HEK293 (cell line): ENCODE results near the gene GATAD2A.

ENCODE experiments used
- CTCF ChIA-PET: fragments of 350-600 bp; formaldehyde crosslinking; extraction: SDS; loops from one replicate; lab custom pipeline; 2021; ENCODE audit warnings: antibody characterized with exemption; lab: Yijun Ruan, JAX
- POLR2A ChIA-PET: fragments of 300-600 bp; formaldehyde crosslinking; extraction: SDS; loops from one replicate; lab custom pipeline; 2020; ENCODE audit warnings: antibody characterized with exemption, inconsistent platforms; lab: Yijun Ruan, JAX
- H3K27ac ChIP-seq: fragments of 200-500 bp; sonication (Bioruptor generic); 2 replicates; pipeline ENCODE4 v1.5.1; 2014; ENCODE audit warnings: low read depth, low read length, control low read depth, inconsistent platforms; ENCODE audit errors: extremely low read depth
- H3K36me3 ChIP-seq, 2 experiments: fragments of 200-500 bp in 1 of 2; sonication (Bioruptor generic) in 1 of 2; 1 replicate in 1 of 2; 2 replicates in 1 of 2; pipeline ENCODE4 v1.5.1; 2014 to 2017; ENCODE audit warnings: inconsistent platforms in 2 of 2, low read length in 2 of 2; ENCODE audit not compliant: control insufficient read depth in 2 of 2, insufficient read depth in 1 of 2
- H3K4me1 ChIP-seq: fragments of 200-500 bp; sonication (Bioruptor generic); 2 replicates; pipeline ENCODE4 v1.5.1; 2014; ENCODE audit warnings: mild to moderate bottlenecking, low read length, inconsistent platforms; ENCODE audit not compliant: control insufficient read depth, insufficient read depth
- H3K4me3 ChIP-seq: 2 replicates; pipeline ENCODE4 v1.5.1; 2011; ENCODE audit warnings: low read depth, mild to moderate bottlenecking, control low read depth, low read length, moderate library complexity
- H3K9me3 ChIP-seq: fragments of 200-500 bp; sonication (Bioruptor generic); 2 replicates; pipeline ENCODE4 v1.5.1; 2014; ENCODE audit warnings: low read depth, low read length, inconsistent platforms; ENCODE audit not compliant: control insufficient read depth, insufficient read depth
- OVOL3 ChIP-seq: fragments of 450-650 bp; formaldehyde crosslinking; IDR thresholded peaks from 2 replicates; pipeline ENCODE4 v1.5.1; 2016; ENCODE audit warnings: missing biosample characterization, missing genetic modification characterization
- ZBTB17 ChIP-seq: fragments of 450-650 bp; formaldehyde crosslinking; IDR thresholded peaks from 2 replicates; pipeline ENCODE4 v1.5.1; 2016; ENCODE audit warnings: missing biosample characterization, missing genetic modification characterization
- ZFP3 ChIP-seq: fragments of 450-650 bp; formaldehyde crosslinking; IDR thresholded peaks from 2 replicates; pipeline ENCODE4 v1.5.1; 2016; ENCODE audit warnings: low read depth, missing biosample characterization, missing genetic modification characterization
- ZFP37 ChIP-seq: fragments of 450-650 bp; formaldehyde crosslinking; IDR thresholded peaks from 2 replicates; pipeline ENCODE4 v1.5.1; 2016; ENCODE audit warnings: missing biosample characterization, missing genetic modification characterization
- ZFP69B ChIP-seq: fragments of 450-650 bp; formaldehyde crosslinking; IDR thresholded peaks from 2 replicates; pipeline ENCODE4 v1.5.1; 2016; ENCODE audit warnings: missing biosample characterization, missing genetic modification characterization
- ZNF10 ChIP-seq: fragments of 450-650 bp; formaldehyde crosslinking; IDR thresholded peaks from 2 replicates; pipeline ENCODE4 v1.5.1; 2017; ENCODE audit warnings: missing biosample characterization, missing genetic modification characterization
- ZNF112 ChIP-seq: fragments of 450-650 bp; formaldehyde crosslinking; IDR thresholded peaks from 2 replicates; pipeline ENCODE4 v1.5.0; 2017; ENCODE audit warnings: missing biosample characterization, missing genetic modification characterization
- ZNF146 ChIP-seq: fragments of 450-650 bp; formaldehyde crosslinking; IDR thresholded peaks from 2 replicates; pipeline ENCODE4 v1.5.1; 2016; ENCODE audit warnings: missing biosample characterization, missing genetic modification characterization
- ZNF174 ChIP-seq: fragments of 450-650 bp; formaldehyde crosslinking; IDR thresholded peaks from 2 replicates; pipeline ENCODE4 v1.5.0; 2017; ENCODE audit warnings: missing biosample characterization, mild to moderate bottlenecking, missing genetic modification characterization
- ZNF19 ChIP-seq: fragments of 450-650 bp; formaldehyde crosslinking; IDR thresholded peaks from 2 replicates; pipeline ENCODE4; 2016; ENCODE audit warnings: missing biosample characterization, missing genetic modification characterization, low read depth
- ZNF350 ChIP-seq: fragments of 450-650 bp; formaldehyde crosslinking; IDR thresholded peaks from 2 replicates; pipeline ENCODE4 v1.5.0; 2017; ENCODE audit warnings: missing biosample characterization, mild to moderate bottlenecking, missing genetic modification characterization
- ZNF354C ChIP-seq: fragments of 450-650 bp; formaldehyde crosslinking; IDR thresholded peaks from 2 replicates; pipeline ENCODE4 v1.5.1; 2016; ENCODE audit warnings: missing biosample characterization, missing genetic modification characterization, low read depth, borderline replicate concordance
- ZNF391 ChIP-seq: fragments of 450-650 bp; formaldehyde crosslinking; IDR thresholded peaks from 2 replicates; pipeline ENCODE4 v1.5.1; 2016; ENCODE audit warnings: low read depth, missing biosample characterization, missing genetic modification characterization, borderline replicate concordance
- ZNF658 ChIP-seq: fragments of 450-650 bp; formaldehyde crosslinking; IDR thresholded peaks from 2 replicates; pipeline ENCODE4; 2016; ENCODE audit warnings: missing biosample characterization, missing genetic modification characterization
- ZNF747 ChIP-seq: fragments of 450-650 bp; formaldehyde crosslinking; IDR thresholded peaks from 2 replicates; pipeline ENCODE4 v1.5.1; 2016; ENCODE audit warnings: missing biosample characterization, missing genetic modification characterization
- ZNF768 ChIP-seq: fragments of 450-650 bp; formaldehyde crosslinking; IDR thresholded peaks from 2 replicates; pipeline ENCODE4 v1.5.1; 2018; ENCODE audit warnings: missing biosample characterization, mild to moderate bottlenecking, missing genetic modification characterization
- TF ChIP-seq, protein P1 (sequence below): fragments of 450-650 bp; formaldehyde crosslinking; conservative IDR thresholded peaks from 2 replicates; pipeline ENCODE4 v1.5.1; 2016; ENCODE audit warnings: low read depth, missing biosample characterization, missing genetic modification characterization
- TF ChIP-seq, protein P2 (sequence below): fragments of 450-650 bp; formaldehyde crosslinking; IDR thresholded peaks from 2 replicates; pipeline ENCODE4 v1.5.1; 2016; ENCODE audit warnings: missing biosample characterization, missing genetic modification characterization
- TF ChIP-seq, protein P3 (sequence below): fragments of 450-650 bp; formaldehyde crosslinking; IDR thresholded peaks from 2 replicates; pipeline ENCODE4 v1.5.1; 2016; ENCODE audit warnings: missing biosample characterization, missing genetic modification characterization

The GATAD2A gene

DNA sequence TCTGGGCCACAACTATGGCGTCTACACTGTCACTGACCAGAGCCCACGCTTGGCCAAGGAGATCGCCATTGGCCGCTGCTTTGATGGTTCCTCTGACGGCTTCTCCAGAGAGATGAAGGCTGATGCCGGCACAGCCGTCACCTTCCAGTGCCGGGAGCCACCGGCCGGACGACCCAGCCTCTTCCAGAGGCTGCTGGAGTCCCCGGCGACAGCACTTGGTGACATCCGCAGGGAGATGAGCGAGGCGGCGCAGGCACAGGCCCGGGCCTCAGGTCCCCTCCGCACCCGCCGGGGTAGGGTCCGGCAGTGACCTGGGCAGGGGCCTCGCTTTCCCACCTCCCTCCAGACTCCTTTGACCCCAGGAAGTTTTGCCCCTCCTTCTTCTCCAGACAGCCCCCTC is 140.2 kb downstream of the GATAD2A start:
- H3K27ac ChIP-seq, result no peak overlapping the region
- H3K4me3 ChIP-seq, result no peak overlapping the region

DNA sequence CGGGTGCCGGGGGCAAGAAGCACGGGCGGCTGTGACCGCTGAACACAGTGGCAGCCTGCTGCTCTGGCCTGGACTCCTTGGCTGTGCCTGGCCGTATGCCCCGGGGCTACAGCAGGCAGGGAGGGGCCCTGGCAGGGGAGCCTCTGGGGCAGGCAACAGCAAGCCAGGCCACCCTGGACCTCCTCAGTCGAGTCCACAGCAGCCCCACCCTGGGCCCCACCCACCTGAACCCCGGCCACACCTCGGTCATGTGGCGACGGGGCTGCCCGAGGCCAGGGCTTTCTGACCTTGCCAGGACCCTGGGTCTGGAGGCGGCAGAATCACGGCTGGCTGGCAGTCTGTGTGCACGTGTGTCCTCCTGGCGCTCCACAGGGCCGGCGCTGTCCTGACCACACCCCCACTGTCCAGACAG is 141.3 kb downstream of the GATAD2A start:
- Histone ChIP-seq H3K4me3 (no peak overlapping the region), H3K36me3 (no peaks in the 10 kb centered on the region), H3K4me1 (no peaks in the 10 kb centered on the region), H3K9me3 (no peaks in the 10 kb centered on the region), H3K27ac (no peak overlapping the region)
- POLR2A ChIA-PET, result no interaction called here
- CTCF ChIA-PET, result interaction anchor here (0.5 to 2.2 kb wide), 4 partner anchors 15 to 225 kb away, joined by 3 to 17 read pairs (median 4); partner anchors contain the start of gene GMIP
- TF ChIP-seq ZFP3 (tag by site-specific recombination) (no peak), ZNF768 (tag by site-specific recombination) (no peak), ZFP69B (tag by site-specific recombination) (no peak), ZNF391 (tag by site-specific recombination) (no peak), ZNF658 (no peak)
- TF ChIP-seq, all 188 proteins: peak for 0

More for the DNA sequence above, 140.2 kb downstream of the GATAD2A start:
- ChIA-PET POLR2A (no interaction called here), CTCF (no interaction called here)
- H3K9me3 ChIP-seq, result no peaks in the 10 kb centered on the region
- no peaks in the 10 kb centered on the region for H3K36me3 ChIP-seq
- H3K4me1 ChIP-seq, result no peaks in the 10 kb centered on the region
- TF ChIP-seq, protein P1, sequence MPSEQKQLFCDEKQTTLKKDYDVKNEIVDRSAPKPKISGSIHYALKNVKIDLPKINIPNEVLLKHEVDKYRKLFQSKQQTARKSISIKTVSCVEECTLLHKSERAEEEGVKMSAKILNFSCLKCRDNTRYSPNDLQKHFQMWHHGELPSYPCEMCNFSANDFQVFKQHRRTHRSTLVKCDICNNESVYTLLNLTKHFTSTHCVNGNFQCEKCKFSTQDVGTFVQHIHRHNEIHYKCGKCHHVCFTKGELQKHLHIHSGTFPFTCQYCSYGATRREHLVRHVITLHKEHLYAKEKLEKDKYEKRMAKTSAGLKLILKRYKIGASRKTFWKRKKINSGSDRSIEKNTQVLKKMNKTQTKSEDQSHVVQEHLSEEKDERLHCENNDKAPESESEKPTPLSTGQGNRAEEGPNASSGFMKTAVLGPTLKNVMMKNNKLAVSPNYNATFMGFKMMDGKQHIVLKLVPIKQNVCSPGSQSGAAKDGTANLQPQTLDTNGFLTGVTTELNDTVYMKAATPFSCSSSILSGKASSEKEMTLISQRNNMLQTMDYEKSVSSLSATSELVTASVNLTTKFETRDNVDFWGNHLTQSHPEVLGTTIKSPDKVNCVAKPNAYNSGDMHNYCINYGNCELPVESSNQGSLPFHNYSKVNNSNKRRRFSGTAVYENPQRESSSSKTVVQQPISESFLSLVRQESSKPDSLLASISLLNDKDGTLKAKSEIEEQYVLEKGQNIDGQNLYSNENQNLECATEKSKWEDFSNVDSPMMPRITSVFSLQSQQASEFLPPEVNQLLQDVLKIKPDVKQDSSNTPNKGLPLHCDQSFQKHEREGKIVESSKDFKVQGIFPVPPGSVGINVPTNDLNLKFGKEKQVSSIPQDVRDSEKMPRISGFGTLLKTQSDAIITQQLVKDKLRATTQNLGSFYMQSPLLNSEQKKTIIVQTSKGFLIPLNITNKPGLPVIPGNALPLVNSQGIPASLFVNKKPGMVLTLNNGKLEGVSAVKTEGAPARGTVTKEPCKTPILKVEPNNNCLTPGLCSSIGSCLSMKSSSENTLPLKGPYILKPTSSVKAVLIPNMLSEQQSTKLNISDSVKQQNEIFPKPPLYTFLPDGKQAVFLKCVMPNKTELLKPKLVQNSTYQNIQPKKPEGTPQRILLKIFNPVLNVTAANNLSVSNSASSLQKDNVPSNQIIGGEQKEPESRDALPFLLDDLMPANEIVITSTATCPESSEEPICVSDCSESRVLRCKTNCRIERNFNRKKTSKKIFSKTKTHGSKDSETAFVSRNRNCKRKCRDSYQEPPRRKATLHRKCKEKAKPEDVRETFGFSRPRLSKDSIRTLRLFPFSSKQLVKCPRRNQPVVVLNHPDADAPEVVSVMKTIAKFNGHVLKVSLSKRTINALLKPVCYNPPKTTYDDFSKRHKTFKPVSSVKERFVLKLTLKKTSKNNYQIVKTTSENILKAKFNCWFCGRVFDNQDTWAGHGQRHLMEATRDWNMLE (tag by site-specific recombination), result no peak
- TF ChIP-seq ZFP37 (tag by site-specific recombination) (no peak), OVOL3 (tag by site-specific recombination) (no peak), ZNF174 (tag by site-specific recombination) (no peak), ZNF747 (tag by site-specific recombination) (no peak), ZNF146 (tag by site-specific recombination) (no peak), ZNF112 (tag by site-specific recombination) (no peak), ZBTB17 (no peak), ZNF354C (tag by site-specific recombination) (no peak), ZNF350 (no peak), ZNF19 (tag by site-specific recombination) (no peak), ZNF10 (tag by site-specific recombination) (no peak)
- TF ChIP-seq, protein P2, sequence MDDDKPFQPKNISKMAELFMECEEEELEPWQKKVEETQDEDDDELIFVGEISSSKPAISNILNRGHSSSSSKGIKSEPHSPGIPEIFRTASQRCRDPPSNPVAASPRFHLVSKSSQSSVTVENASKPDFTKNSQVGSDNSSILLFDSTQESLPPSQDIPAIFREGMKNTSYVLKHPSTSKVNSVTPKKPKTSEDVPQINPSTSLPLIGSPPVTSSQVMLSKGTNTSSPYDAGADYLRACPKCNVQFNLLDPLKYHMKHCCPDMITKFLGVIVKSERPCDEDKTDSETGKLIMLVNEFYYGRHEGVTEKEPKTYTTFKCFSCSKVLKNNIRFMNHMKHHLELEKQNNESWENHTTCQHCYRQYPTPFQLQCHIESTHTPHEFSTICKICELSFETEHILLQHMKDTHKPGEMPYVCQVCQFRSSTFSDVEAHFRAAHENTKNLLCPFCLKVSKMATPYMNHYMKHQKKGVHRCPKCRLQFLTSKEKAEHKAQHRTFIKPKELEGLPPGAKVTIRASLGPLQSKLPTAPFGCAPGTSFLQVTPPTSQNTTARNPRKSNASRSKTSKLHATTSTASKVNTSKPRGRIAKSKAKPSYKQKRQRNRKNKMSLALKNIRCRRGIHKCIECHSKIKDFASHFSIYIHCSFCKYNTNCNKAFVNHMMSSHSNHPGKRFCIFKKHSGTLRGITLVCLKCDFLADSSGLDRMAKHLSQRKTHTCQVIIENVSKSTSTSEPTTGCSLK (tag by site-specific recombination), result no peak
- TF ChIP-seq, protein P3, sequence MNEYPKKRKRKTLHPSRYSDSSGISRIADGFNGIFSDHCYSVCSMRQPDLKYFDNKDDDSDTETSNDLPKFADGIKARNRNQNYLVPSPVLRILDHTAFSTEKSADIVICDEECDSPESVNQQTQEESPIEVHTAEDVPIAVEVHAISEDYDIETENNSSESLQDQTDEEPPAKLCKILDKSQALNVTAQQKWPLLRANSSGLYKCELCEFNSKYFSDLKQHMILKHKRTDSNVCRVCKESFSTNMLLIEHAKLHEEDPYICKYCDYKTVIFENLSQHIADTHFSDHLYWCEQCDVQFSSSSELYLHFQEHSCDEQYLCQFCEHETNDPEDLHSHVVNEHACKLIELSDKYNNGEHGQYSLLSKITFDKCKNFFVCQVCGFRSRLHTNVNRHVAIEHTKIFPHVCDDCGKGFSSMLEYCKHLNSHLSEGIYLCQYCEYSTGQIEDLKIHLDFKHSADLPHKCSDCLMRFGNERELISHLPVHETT, result no peak
